IPS-15b (cell line): Measurements from ENCODE around the gene PPP1R2.
"Not testable (repeated sequence)": the region's sequence is repeated elsewhere in the genome, so short reads cannot be mapped to it uniquely, and the experiment has no call there.

Experiments used
- H3K27me3 ChIP-seq: one replicate; pipeline ENCODE4 v1.6.1; 2013; ENCODE audit warnings: low read length; ENCODE audit not compliant: control insufficient read depth, insufficient read depth
- H3K36me3 ChIP-seq: one replicate; pipeline ENCODE4 v1.6.1; 2013; ENCODE audit warnings: low read length; ENCODE audit not compliant: control insufficient read depth, insufficient read depth
- H3K4me1 ChIP-seq: one replicate; pipeline ENCODE4 v1.6.1; 2013; ENCODE audit warnings: mild to moderate bottlenecking, low read length; ENCODE audit not compliant: control insufficient read depth, insufficient read depth
- H3K4me3 ChIP-seq: one replicate; pipeline ENCODE4 v1.5.1; 2013; ENCODE audit warnings: low read depth, low read length
- H3K9ac ChIP-seq: one replicate; pipeline ENCODE4 v1.6.1; 2013; ENCODE audit warnings: low read depth, mild to moderate bottlenecking, low read length
- H3K9me3 ChIP-seq: one replicate; pipeline ENCODE4 v1.6.1; 2013; ENCODE audit warnings: mild to moderate bottlenecking, low read length; ENCODE audit not compliant: control insufficient read depth, insufficient read depth

Gene PPP1R2

DNA sequence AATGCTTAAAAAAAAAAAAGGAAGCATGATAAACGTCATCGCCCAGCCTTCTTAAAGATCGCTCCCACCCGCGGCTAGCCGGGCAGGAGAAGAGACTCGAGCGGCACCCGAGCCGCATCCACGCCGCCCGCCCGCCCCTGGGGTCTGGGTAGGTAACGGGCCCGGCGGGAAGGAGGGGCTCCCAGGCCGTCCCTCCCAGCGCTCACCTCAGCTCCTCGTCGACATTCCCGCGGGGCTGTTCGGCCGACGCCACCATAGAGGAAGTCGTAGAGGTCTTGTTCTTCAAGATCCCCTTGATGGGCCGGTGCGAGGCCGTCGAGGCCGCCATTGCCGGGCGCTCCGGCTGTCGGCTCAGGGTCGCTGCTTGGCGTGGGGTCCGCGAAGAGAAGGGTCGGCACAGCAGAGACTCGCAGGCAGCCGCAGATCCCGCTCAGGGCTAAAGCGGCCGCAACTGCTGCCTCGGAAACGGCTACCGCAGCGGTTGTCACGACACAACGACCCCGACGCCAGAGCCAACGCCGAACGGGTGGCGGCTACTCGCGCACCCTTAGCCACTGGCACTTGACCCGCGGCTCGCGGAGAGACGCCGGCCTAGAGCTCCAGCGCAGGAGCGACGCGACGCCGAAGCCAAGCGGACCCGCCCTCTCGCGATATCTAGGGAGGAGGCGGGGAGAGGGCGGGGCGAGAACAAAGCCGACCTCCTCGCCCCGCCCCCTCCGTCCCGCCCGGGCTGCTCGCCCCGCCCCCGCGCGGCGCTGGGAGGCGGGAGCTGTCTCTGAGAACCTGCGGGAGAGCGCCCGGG lies at the start of gene PPP1R2:
TSS of gene PPP1R2 (minus strand) at position 628 of the 802 bp plus-strand sequence. CDS start at position 328, 300 bp downstream.
- Histone ChIP-seq H3K4me3 (peak within 1 kb of the TSS; percentile 64), H3K9ac (peak within 1 kb of the TSS; percentile 82), H3K9me3 (no peaks in the 10 kb centered on the region), H3K36me3 (no peaks in the 10 kb centered on the region), H3K27me3 (peaks cover 28% of the 10 kb centered on the region), H3K4me1 (peaks cover 3% of the 10 kb centered on the region)

DNA sequence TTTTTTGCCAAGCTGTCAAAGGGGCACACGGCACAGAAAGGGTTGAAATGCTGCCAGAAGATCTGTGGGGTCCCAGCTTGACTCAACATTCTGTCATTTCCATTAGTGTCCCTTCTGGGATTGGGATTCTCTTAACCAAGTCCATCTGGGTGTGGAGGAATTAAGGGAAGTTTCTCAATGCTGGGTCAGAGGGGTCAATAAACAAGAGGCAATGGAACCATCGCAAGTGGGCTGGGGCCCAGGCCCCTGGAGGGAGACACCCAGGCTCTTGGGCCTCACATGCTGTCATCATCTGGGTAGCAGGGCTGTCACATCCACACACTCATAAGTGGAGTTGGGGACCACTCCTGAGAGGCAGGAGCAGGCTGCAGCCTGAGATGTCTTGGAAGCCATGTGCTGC lies 48.7 kb upstream of the PPP1R2 start:
- no peak overlapping the region for H3K4me3 ChIP-seq
- H3K27me3 ChIP-seq = no peaks in the 10 kb centered on the region
- no peaks in the 10 kb centered on the region for H3K4me1 ChIP-seq
- H3K9me3 ChIP-seq = peaks cover 7% of the 10 kb centered on the region
- H3K36me3 ChIP-seq = no peaks in the 10 kb centered on the region
- H3K9ac ChIP-seq = no peak overlapping the region

DNA sequence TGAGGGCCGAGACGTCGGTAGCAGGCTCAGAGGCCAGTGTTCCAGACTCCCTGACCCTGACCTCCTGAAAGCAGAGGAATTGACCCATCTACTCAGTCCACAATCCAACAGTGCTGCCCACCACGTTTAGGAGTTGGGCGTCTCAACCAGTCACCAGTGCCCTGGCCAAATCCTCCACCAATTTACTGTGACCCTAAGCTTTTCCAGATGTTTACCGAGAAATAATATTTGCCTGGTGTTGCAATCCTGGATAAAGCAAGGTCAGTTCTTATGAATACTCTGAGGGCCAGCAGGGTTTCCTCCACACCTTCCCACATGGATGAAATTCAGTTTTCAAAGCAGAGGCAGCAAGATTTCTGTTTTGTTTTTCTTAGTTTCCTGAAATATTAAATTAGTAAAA lies 48.1 kb upstream of the PPP1R2 start:
- no peak overlapping the region for H3K9ac ChIP-seq

DNA sequence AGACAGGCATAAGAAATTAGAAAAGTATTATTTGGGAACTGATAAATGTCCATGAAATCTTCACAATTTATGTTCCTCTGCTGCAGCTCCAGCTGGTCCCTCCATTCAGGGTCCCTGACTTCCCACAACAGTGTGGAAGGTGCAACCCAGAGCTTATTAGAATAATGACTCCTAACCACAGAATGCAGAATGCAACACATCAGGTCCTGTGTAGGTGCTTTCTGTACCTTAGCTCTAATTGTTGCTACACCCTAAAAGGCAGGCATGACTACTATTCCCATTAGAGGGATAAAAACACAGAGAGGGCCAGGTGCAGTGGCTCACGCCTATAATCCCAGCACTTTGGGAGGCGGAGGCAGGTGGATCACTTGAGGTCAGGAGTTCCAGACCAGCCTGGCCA lies 47.3 kb upstream of the PPP1R2 start:
- H3K36me3 ChIP-seq, H3K27me3 ChIP-seq, H3K9ac ChIP-seq, H3K4me1 ChIP-seq, H3K9me3 ChIP-seq, H3K4me3 ChIP-seq: not testable (repeated sequence)

More for the DNA sequence above, 48.1 kb upstream of the PPP1R2 start:
- no peak overlapping the region for H3K4me3 ChIP-seq
- H3K4me1 ChIP-seq = no peaks in the 10 kb centered on the region
- H3K36me3 ChIP-seq = no peaks in the 10 kb centered on the region
- H3K9me3 ChIP-seq = peaks cover 7% of the 10 kb centered on the region
- H3K27me3 ChIP-seq = no peaks in the 10 kb centered on the region

DNA sequence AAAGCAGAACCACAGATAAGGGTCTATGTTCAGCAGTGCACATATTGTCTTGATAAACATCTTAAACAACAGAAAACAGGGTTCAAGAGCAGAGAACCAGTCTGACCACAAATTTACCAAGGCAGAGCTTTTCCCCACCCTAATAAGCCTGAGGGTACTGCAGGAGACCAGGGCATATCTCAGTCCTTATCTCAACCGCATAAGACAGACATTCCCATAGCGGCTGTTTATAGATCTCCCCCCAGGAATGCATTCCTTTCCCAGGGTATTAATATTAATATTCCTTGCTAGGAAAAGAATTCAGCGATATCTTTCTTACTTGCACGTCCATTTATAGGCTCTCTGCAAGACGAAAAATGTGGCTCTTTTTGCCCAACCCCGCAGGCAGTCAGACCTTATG lies 46.7 kb upstream of the PPP1R2 start:
- not testable (repeated sequence) for H3K9ac ChIP-seq, H3K9me3 ChIP-seq

DNA sequence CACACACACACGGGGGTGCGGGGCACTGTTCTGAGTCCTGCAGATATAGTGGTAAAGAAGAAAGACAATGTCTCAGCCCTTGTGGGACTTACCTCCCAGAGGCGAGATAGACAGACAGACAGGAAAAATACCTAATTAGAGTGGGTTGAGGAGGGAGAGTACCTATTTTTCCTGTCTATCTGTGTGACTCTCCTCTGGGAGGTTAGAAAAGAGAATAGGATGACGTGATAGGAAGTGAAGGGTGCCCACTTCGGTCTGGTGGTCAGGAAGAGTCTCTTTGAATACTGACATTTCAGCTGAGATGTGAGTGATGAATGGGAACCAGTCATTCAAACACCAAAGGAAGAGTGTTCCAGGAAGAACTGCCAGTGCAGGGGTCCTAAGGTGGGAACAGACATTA lies 44.7 kb upstream of the PPP1R2 start:
- Histone ChIP-seq H3K36me3 (no peaks in the 10 kb centered on the region), H3K4me1 (peaks cover 4% of the 10 kb centered on the region), H3K27me3 (no peaks in the 10 kb centered on the region), H3K4me3 (no peak overlapping the region), H3K9me3 (peaks cover 3% of the 10 kb centered on the region), H3K9ac (no peak overlapping the region)

More for the DNA sequence above, 46.7 kb upstream of the PPP1R2 start:
- not testable (repeated sequence) for H3K36me3 ChIP-seq, H3K27me3 ChIP-seq, H3K4me1 ChIP-seq, H3K4me3 ChIP-seq

DNA sequence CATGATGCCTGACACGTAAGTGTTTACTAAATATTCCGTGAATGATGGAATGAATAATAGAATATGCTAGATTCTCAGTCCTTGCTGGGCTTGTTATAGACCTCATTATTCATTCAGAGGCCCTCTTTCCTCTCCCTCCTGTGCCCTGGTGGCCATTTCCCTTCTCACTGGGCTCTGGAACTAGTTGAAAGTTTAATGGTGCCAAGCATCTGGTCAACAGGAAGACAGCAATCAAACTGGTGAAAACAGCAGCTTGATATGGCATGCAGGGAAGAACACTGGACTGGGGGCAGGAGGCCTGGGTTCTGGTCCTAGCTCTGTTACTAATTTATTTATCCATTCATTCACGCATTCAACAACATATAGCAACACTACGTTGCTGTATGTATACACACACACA lies 44.3 kb upstream of the PPP1R2 start:
- Histone ChIP-seq H3K9me3 (peaks cover 3% of the 10 kb centered on the region), H3K4me3 (no peak overlapping the region), H3K27me3 (no peaks in the 10 kb centered on the region), H3K4me1 (peaks cover 4% of the 10 kb centered on the region), H3K36me3 (no peaks in the 10 kb centered on the region), H3K9ac (no peak overlapping the region)

DNA sequence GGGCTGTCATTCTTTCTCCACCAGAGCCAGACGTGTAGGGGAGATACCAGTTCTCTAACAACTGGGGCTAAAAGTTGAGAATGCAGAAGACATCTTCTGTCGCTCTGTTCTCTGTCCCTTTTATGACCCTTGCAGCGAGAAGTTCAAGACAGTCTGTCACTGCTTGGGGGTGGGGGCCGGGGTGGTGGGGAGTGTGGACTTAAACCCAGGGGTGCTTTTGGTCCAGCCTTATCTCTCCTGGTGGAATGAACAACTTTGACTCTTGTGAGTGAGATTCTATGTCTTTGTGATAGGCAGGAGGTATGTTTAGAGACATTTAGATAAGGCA lies 41.4 kb upstream of the PPP1R2 start:
- peaks cover 4% of the 10 kb centered on the region for H3K4me1 ChIP-seq
- no peaks in the 10 kb centered on the region for H3K36me3 ChIP-seq
- H3K4me3 ChIP-seq = no peak overlapping the region
- peaks cover 3% of the 10 kb centered on the region for H3K9me3 ChIP-seq
- H3K27me3 ChIP-seq = no peaks in the 10 kb centered on the region
- no peak overlapping the region for H3K9ac ChIP-seq

DNA sequence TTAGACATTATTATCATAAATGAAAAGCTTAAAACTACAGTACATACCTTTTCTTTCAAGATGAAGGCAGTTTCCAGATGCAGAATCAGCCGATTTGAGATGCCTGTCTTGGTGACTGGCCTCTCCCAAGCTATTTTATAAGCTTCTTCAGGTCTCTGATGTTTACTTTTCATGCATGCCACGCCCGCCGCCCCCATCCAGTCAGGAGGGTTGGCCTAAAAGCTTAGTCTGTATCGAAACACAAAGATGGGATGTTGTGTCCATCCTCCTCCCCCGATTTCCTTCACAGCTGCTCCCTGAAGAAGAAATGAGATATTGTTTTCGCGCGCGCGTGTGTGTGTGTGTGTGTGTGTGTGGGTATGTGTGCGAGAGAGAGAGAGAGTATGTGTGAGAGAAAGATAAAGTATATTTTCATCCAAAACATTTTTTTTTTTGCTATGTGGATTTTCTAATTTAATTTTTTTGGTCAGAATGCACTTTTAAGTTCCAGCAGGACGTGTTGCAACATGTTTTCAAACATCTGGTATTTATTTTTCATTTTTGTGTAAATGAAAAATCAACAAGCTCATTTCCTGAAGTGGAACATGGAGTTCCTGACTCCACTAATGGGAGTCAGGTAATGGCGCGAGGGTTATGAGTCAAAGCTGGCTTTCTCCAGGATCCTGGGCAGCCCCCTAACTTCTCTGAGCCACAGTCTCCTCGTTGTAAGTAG lies 40.9 kb upstream of the PPP1R2 start, which contains the start of gene APOD:
TSS of gene APOD (minus strand) at position 110 of the 712 bp plus-strand sequence. CDS start 4,479 bp downstream, outside the sequence.
- H3K4me1 ChIP-seq = peaks cover 4% of the 10 kb centered on the region

DNA sequence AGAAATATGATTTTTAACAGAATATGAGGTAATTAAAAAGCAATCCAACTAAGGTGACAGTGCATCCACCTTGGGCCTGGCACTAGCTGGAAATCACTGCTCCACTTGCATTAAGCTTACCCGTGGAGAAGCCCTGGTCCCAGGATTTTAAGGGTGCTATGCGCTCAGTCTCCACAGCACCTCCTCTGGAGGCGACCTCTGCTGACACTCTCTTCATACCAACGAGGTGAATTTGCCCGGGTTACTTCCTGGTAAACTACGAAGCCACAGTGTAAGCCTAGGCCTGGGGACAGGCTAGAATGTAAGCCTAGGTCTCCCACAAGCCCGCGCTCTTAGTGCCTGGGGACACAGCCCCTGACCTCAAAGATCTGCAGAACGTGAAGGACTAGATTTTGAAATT lies 39.8 kb upstream of the PPP1R2 start:
- Histone ChIP-seq H3K36me3 (no peaks in the 10 kb centered on the region), H3K9me3 (no peaks in the 10 kb centered on the region), H3K4me3 (no peak overlapping the region), H3K4me1 (peaks cover 4% of the 10 kb centered on the region), H3K9ac (no peak overlapping the region), H3K27me3 (no peaks in the 10 kb centered on the region)

More for the DNA sequence above, 40.9 kb upstream of the PPP1R2 start, which contains the start of gene APOD:
- peaks cover 2% of the 10 kb centered on the region for H3K9me3 ChIP-seq
- H3K36me3 ChIP-seq = no peaks in the 10 kb centered on the region
- H3K4me3 ChIP-seq = no peak within 1 kb of the TSS
- no peak within 1 kb of the TSS for H3K9ac ChIP-seq
- no peaks in the 10 kb centered on the region for H3K27me3 ChIP-seq

DNA sequence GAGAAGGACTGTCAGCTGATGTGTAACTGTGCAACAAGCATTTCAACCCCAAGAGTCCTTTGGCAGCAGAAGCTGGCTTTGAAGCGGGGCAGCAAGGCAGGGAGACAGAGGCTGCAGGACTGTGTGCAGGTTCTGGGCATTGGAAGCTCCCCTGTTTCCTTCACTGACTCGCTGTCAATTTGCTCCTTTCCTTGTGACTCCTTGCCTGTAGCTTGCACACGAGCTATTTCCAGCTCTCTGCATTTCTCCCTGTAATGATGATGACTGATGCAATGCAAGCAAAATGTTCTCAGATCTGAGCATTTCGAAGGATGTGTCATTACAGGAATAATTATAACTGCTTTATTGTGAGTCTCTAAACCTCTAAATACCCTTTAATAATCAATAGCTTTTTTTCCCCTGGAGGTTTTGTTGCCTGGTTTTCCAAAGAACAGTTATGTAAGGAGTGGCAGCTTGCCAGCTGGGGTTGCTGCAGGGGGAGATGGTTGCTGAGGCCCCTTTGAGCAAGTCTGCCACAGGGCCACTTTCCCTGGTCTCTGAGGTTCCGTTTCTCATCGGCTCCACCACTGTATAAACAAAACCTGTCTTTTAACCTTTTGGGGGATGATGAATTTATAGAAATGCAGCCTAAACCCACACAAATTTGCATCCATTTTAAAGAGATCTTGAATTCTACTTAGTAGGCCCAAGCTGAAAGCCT lies 37.8 kb upstream of the PPP1R2 start:
- H3K9me3 ChIP-seq = no peaks in the 10 kb centered on the region
- no peaks in the 10 kb centered on the region for H3K27me3 ChIP-seq
- H3K4me3 ChIP-seq = no peak overlapping the region
- H3K36me3 ChIP-seq = no peaks in the 10 kb centered on the region
- H3K9ac ChIP-seq = no peak overlapping the region
- peaks cover 4% of the 10 kb centered on the region for H3K4me1 ChIP-seq
